GM18909 (cell line): ENCODE measurements around the gene GMEB2.

Experiments
- ATAC-seq: cut with Tn5 transposase; IDR thresholded peaks from one replicate; pipeline ENCODE4 v1.9.1; 2021; ENCODE audit warnings: mild to moderate bottlenecking; ENCODE audit not compliant: unreplicated experiment, poor library complexity

GMEB2 gene

DNA sequence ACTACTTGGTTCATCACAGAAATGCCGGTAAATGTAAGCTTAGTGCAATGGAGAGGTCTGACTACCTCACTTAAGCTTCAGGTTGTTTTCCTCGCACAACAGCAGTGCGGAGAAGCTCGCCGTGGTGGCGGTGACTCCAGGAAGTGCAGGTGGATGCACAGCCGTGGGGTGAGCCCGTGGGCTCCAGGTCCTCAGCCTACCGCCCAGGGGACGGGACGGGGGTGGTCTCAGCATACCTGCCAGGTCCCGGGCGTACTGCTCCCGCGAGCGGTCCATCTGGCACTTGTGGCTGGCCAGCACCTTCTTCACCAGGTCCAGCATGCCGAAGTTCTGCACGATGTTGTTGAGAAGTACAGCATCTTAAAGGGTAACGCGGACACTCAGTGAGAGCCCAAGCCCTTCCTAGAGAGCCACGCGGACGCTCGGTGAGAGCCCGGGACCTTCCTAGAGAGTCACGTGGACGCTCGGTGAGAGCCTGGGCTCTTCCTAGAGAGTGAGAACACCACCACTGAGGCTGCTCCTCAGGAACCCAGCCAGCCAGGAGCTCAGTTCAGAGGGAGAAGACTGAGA, 35.0 kb downstream of the GMEB2 start:
- ATAC-seq = no peak

DNA sequence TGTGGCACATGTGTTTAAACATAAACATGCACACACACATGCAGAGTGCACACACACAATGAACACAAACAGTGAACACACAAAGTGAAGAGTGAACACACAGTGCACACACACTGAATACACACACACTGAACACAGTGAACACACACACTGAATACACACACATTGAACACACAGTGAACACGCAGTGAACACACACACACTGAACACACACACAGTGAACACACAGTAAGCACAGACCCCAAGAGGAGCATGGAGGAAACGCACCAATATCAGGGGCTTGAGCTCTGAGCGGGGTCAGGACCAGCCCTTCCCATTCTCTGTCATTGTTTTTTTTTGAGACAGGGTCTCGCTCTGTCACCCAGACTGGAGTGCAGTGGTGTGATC, 35.8 kb downstream of the GMEB2 start:
- no peak for ATAC-seq

DNA sequence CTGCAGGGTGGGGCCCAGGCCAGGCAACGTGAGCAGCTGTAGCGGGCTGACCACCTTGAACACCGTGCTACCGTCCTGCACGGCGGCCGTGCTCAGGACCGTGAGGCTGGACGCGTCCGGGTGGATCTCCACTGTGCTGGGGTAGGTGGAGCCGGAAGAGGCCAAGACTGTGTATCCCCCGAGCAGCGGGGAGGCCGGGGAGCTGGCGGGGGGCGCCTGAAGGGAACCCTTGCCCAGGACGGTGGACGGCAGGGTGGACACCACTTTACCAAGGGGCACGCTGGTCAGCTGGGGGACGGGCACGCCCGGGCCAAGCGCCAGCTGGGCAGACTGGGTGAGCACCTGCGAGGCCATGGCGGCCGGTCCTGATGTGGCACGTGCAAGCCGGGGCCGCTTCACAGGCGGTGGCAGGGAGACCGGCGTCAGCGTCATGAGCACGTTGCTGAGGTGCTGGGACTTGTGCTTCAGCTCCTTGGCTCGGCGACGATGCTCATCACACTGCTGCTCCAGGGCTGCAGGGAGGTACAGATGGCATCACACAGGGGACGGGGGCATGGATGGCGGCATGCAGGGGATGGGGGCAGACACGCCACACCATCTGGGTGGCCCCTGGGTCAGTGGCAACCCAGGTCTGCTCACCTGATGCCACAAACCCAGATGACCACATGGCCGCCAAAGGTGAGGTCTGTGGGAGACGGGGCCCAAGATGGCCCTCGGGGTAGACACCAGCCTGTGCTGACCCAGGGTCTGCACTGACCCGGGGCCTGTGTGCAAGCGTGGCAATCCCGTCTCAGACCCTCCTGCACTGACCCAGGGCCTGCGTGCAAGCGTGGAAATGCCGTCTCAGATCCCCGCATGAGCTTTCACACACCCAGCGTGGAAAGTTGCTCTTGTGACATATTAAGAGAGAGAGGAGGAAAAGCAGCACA, 36.4 kb downstream of the GMEB2 start:
- no peak for ATAC-seq

DNA sequence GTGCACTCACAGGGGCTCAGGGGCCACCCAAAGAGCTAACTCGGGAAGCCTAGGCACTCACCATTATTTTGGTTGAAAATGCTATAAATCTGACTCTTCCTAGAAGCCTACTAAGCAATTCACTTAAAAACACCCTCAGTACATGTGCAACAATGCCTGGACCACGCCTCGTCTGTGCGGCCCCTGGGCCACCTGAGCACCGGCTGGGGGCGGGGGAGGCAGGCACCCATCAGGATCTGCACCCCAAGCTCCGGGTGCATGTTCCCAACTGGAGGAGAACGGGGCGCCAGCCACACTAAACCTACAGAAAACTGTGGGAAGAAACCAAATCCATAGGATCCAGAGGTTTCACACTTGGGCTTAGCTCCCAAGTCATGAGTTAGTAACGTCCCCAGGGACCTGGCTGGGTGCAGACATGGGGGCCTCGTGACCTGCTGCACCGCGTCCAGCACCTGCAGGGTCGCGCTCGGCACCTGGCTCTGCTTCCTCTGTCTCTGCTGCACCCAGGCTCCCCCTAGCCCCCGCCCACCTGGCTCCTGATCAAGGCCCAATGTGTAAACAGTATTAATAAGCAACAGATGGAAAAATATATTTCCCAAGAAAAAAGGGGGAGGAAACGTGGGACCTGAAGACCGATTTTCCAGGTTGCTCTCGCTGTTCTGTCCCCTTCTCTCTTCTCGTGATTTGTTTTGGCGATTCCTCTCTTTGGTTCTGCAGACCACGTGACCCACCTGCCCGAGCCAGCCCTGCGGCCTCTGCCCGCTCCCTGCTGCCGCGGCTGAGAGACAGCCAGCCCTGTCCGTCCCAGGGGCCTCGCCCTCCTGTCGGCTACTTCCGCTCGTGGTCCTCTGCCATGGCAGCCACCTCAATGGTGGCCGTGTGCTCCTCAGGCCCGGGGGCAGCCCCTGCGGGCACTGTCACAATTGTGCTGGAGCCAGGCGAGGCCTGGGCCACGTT, 37.4 kb downstream of the GMEB2 start:
- no peak for ATAC-seq

DNA sequence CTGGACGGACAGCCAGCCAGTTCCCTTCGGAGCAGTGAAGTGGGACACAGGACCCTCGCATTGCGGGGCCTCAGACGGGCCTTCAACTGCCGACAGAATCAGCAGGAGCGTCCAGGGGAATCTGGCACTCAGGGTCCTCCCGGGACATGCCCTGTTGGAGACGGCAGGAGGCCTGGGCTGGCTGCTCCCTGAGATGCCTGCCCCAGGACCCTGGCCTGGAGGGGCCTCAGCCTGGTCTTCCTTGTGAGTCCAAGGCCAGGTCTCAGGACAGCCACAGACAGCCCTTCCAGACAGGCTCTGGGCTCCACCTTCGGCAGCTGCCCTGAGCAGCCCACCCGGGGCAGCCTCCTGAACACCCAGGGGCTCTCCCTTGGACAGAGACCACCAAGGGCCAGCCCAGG, 38.3 kb downstream of the GMEB2 start:
- ATAC-seq = no peak

DNA sequence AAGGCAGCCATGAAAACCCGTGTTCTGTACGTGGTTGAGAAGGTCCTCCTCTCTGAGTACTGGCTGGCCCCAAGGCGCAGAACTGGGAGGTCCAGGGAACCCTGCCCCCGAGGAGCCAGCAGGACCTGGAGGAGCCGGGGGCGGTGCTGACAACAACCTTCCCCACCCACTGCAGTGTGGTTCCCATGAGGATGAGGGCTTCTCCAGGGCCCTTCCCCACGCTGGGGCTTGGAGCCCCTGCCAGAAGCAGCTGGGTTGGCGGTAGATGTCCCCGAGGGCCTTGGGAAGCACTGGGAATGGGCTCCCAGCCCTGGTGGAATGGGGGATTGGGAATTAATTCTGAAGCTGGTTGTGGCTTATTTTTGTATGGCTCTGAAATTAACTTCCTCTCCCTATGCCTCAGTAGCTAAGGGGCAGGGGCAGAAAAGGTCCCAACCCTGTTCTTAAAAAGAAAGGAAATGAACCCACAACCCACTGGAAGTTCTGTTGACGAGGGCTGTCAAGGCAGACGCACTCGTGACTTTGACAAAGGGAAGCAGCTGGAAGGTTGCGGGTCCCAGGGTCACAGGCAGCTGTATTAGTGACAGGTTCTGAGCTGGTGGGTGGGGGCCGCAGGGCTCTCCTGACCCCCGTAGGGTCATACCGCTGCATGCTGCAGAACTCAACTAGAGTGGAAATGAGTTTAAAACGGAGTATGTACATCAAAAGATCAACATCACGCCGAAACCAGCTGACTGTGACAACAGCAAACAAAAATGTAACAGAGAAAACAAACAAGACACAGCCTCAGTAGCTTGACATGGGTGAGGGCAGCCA, 38.9 kb downstream of the GMEB2 start:
- no peak for ATAC-seq

DNA sequence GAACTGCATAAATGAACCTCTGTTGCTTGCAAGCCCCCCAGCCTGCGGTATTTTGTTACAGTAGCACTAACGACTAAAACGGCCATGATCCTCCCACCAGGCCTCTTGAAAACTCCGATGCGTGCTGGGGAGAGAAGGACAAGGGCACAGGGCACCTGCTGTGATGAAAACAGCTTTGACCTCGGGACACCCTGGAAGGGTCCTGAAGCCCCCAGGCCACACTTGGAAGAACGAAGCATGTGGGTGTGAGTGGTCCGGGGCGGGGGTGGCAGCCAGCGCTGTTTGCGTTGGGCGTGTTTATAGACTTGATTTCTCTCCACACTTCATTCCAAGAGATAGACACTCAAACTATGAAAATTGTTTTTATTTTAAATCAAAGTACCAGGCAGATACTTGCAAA, 39.6 kb downstream of the GMEB2 start:
- ATAC-seq = no peak

DNA sequence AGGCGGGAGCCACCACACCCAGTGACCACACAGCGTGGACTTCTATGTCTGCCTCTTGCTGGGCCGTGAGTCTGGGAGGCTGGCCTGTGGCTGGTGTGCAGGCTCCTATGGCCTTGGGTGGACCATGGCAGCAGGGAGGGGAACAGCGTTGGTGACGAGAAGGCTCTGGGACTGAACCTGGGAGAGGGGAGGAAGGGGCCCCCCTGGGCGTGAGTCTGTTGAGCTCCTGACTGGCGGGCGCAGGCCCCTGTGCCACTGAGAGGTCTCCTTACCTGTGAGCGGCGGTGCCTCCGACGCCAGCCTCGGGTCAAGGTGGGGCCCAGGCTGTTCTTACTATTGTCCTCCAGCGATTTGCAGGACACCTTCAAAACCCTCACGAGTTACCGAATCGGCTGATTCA, 40.1 kb downstream of the GMEB2 start:
- ATAC-seq = no peak

DNA sequence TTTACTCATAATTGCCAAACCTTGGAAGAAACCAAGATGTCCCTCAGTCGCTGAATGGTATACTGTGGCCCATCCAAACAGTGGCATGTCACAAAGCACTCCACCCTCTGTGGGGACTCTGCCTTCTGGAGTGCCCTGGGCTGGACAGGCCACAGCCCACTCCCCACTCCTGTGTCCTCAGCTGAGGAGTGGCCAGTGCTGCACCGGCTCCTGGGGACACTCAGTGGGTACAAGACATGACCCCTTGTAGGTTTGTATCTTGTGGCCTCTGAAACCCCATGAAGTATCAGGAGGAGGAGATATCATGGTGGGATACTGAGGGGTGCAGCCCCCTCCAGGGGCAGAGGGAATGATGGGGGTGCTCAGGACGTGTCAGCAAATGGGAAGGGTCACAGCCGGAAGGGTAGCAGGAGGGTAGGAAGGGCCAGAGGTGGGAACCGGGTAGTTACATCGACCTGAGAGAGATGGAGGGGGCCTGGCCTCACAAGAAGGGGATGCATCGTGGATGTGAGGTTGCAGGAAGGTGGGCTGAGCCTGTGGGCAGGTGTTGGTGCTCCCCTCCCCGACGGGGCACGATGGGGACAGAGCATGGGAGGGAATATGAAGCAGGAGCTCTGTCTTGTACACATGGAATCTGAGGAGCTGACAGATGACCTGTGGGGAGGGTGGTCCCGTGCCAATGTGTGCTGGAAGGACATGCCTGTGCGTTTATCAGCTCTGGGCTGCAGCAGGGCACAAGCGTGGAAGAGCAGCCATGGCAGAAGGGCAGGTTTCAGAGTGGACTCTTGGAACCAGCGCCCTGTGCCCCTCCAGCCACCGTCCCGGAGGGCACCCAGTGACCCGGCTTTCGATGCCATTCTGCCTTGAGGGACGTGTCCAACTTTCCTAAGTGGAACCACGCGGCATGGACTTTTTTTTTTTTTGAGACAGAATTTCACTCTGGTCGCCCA, 41.0 kb downstream of the GMEB2 start:
- ATAC-seq = no peak

DNA sequence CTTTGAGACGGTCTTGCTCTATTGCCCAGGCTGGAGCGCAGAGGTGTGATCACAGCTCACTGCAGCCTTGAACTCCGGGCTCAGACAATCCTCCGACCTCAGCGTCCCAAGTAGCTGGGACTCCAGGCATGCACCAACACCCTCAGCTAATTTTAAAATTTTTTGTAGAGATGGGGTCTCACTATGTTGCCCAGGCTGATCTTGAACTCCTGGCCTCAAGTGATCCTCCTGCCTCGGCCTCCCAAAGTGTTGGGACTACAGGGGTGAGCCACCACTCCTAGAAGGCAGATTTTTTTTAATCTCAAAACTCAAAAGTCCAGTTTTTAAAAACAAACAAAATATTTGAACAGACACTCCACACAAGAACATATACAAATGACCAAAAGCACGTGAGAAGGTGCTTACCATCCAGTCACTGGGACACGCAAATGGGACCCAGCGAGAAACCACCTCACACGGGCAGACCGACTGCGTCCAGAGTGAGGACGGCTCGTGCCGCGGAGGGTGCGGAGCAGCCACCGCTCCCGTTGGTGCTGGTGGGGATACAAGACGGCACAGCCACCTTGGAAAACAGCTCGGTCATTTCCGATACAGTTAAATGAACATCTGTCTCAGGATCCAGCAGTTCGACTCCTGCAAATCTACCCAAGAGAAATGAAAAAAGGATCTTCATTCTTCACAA, 44.4 kb downstream of the GMEB2 start:
- ATAC-seq = no peak

DNA sequence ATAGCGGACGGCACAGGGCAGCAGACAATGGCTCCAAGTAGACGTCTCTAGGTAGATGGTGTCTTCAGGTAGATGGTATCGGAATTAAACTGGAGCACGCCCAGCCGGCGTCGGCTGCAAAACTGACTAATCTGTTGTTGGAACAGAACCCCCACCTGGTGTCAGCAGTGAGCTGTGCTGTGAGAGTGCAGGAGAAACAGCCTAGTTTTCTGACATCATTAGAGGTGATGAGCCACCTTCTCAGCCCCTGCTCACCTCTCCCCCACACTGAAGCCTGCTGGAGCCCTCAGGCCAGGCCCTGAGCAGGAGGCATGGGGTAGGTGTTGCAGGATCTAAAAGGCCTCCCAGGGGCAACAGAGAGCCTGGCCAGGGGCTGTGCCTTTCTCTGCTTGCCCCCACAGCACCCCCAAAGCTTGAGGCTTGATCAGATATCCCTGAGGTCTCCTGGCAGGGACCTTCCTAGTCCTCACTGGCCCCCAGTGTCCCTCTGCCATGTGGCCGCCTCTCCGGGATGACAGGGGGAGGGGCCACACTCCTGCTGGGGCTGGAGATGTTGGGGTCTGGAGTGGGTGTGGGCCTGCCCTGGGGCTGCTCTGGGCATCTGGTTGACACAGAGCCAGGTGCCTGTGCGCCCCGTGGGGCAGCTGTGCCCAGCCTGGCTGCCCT, 46.0 kb downstream of the GMEB2 start:
- ATAC-seq = no peak

DNA sequence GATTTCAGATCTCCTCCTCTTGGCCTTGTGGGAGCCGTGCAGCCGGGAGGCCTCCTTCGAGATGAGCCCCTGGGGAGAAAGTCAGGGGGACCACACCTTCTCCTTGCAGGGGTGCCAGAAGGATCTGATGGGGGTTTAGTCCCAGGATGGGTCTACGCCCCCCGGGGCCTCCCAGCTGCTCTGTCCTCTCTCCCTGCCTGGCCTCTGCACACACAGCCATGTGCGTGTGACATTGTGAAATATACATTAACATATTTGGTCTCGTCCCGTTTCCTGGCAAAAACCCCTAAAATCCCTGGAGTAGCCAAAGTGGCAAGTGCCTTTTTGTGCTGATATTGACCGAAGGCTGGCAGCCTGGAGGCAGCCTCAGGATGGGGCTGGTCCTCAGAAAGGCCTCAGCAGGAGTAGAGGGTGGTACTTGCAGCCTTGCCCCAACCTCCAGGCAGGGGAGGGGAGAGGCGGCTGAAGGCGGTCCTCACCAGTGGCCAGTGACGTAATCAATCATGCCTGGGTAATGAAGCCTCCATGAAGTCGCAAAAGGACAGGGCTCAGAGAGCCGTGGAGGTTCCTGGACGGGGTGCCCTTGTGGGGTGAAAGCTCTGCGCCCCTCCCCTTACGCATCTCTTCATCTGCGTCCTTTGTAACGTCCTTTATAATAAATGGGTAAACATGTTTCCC, 47.7 kb downstream of the GMEB2 start:
- no peak for ATAC-seq

DNA sequence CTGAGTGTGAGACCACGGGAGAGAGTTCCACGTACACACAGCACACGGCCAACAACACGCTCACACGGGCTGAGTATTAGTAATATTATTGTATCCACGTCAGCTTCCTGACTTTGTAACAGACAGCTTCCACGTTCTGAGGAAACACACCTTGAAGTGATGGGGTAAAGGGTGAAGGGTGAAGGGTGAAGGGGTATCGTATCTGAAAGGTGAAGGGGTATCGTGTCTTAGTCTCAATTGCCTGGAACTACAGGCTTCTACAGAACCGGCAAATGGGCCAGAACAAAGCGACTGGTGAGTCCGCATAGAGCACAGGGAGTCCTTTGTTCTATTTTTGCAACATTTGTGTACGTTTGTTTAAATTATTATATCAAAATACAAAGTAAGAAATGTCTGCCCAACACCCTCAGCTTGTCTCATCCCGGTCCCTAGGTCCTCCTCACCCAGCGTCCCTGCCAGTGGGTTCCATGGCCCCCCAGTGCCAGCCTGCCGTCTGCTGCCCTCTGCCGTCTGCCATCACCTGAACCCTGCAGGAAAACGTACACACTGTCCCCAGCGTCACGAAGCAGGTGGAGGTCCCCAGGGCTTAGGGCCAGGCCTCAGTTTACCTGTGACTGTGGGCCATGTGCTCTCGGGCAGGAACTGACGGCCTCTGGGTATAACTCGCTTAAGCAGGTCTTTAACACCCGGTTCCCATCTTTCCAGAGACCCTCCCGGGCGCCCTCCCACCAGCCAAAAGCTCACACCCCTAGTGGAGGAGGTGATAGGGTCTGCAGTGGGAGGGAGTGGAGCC, 48.5 kb downstream of the GMEB2 start:
- no peak for ATAC-seq

DNA sequence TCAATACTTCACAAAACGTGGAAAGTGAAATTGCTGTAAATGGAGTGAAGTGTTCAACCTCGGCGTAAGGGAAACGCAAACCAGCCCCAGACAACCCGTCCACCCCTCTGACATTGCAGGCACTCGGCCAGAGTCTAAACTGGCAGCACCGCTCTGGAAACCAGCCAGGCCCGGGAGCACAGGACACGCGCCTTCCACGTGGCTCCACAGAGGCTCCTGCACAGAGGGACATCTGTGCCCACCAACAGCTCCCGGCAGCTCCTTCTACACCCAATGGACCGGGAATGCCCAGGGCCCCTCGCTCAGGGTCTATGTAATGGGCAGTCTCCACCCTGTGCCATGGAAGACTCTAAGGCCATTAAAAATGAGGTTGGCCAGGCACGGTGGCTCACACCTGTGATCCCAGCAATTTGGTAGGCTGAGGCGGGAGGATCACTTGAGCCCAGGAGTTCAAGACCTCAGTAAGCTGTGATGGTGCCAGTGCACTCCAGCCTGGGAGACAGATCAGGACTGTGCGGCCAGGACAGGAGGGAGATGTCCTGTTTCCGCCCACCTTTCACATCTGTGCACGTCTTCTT, 49.5 kb downstream of the GMEB2 start:
- no peak for ATAC-seq

DNA sequence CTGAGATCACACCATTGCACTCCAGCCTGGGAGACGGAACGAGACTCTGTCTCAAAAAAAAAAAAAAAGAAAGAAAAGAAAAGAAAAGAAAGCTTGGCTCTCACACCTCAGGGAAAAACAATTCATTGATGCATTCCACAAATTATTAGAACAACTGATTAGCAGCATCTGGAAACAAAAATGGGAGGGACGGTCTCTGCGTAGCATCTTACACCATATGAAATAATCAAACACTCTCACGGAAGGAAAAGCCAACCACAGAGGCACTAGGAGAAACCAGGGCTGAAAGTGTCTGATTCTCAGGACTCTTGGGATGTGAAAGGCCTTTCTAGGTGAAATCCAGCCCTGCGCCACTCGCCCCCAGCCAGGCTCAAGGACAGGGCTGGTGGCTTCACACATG, 50.6 kb downstream of the GMEB2 start:
- ATAC-seq = no peak
